Measurements from ENCODE around the gene NBPF1.
A peak's percentile ranks its signal among the peaks of the same experiment; 100 is the strongest.
"Not testable (repeated sequence)": the region's sequence is repeated elsewhere in the genome, so short reads cannot be mapped to it uniquely, and the experiment has no call there.

The NBPF1 gene

DNA sequence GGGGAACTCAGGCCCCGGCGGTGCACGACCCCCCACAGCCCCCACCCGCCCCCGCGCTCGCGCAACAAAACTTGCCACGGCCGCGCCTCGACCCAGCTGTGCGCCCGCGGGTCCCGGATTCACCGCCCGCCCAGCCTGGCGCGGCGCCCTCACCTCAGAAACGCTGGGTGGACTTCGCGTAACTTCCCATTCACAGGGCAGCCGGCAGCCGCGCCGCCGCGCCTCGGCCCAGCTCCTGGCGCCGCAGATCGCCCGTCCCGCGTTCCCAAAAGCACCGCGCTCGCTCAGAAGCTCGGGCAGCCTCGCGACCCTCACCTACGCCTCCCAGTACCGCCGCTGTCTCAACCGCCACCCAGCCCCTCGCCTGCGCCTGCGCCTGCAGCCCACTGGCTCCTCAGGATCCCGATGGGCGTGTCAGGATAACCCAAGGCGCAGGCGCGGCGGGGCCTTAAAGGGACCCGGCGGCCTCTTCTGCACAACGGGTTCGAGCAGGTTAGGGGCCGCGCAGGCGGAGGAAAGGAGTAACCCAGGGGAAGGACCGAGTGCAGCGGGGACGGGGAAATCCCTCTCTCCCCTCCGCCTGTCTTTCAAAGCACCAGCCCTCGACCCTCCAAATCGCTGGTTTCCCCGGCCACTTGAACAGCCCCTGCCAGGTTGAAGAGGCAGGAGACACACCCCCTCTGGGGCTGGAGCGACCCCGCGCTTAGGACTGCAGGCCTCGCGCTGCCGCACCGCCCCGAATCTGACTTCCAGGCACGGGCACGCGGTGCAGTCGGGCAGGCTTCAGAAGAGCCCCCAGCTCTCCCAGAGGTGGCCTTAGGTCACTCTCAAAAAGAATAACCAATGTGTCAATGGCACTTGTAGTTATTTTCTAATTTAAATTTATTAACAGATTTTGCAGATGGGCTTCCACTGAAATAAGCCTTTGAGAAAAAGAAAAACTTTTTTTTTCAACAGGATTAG is at the start of gene NBPF1:
Gene NBPF1, minus strand, starts transcription at position 380 of the 963 bp plus-strand sequence.
- peak; percentile 100 for DNase-seq

GRCh38 chr1:16658234-16658633 is 44.9 kb upstream of the NBPF1 start:
- not testable (repeated sequence) for DNase-seq

DNA sequence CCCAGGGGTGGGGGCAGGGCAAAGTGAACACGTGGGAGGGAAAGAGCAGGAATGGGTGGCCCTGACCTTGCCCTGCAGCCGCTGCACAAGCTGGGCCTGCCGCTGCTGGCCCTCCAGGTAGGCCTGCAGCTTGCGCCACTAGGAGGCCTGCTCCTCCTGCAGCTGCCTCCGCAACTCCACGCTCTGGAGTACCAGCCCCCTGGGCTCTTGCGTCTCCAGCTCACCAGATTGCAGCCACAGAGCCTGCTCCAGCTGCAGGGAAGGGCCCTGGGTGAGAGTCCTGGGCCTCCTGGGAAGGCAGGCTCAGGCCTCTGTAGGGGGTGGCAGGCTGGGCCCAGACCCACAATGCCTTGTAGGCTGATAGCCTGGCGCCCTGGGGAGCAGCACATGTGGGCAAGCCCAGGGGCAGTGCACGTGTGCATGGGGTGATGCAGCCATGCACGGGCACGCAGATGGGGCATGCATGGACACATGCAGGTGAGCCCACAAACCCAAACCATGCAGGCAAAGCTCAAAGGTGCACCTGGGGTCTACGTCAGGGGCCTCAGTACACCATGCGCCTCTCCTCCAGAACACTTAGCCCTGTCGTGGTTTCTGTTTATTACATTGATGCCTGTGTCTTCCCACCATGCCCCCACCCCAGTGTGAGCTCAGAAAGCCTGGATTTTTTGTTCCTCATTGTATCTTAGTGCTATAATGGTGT is 43.8 kb upstream of the NBPF1 start:
- DNase-seq = not testable (repeated sequence)

GRCh38 chr1:16656574-16656973 is 43.2 kb upstream of the NBPF1 start:
- not testable (repeated sequence) for DNase-seq

- DNase-seq = peak; percentile 27
These were observed 38.2 kb upstream of the NBPF1 start for GRCh38 chr1:16651560-16651959.

GRCh38 chr1:16649960-16650359 is 36.6 kb upstream of the NBPF1 start:
- DNase-seq = not testable (repeated sequence)

- DNase-seq = peak; percentile 52
These were observed 36.0 kb upstream of the NBPF1 start for GRCh38 chr1:16649390-16649789.

- not testable (repeated sequence) for DNase-seq
These were observed 35.4 kb upstream of the NBPF1 start for GRCh38 chr1:16648756-16649155.

DNA sequence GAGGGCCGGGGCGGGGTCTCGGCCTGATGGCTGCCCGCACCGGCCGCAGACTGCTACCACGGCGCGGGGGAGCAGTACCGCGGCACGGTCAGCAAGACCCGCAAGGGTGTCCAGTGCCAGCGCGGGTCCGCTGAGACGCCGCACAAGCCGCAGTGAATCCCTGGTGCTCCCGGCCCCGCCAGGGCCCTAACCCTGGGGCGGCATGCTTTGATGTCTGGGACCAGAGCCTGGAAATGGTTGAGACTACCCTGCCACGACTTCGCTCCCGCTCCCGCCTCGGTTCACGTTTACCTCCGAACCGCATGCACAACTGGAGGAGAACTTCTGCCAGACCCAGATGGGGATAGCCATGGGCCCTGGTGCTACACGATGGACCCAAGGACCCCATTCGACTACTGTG is 34.9 kb upstream of the NBPF1 start:
- peak; percentile 45 for DNase-seq

- not testable (repeated sequence) for DNase-seq
These were observed 34.1 kb upstream of the NBPF1 start for GRCh38 chr1:16647179-16648176.

- not testable (repeated sequence) for DNase-seq
These were observed 33.4 kb upstream of the NBPF1 start for GRCh38 chr1:16646716-16647115.

DNA sequence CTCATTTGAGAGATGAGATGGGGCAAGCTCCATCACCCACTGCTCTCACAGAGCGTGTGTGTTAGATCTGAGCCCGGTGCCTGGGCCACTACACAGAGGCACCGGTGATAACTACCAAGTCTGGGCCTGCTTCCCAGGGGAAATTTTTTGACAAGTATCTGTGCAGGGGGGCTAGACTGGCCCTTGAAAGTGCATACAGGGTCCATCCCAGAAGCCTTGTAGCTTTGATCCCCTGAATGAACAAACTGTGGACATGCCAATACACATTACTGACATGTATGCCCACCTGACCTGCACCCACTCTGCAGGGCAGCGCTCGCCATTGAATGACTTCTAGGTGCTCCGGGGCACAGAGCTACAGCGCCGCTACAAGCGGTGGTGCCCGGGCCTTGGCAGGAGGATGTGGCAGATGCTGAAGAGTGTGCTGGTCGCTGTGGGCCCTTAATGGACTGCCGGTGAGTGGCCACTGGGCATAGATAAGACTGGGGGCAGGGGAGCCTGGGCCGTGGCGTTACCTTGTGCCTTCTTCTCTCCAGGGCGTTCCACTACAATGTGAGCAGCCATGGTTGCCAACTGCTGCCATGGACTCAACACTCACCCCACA is 32.8 kb upstream of the NBPF1 start:
- DNase-seq = peak; percentile 47

GRCh38 chr1:16645271-16646060 is 32.1 kb upstream of the NBPF1 start:
- peak; percentile 70 for DNase-seq

- peak; percentile 100 for DNase-seq
These were observed 31.3 kb upstream of the NBPF1 start for GRCh38 chr1:16644482-16645270.

GRCh38 chr1:16644193-16644481 is 30.8 kb upstream of the NBPF1 start:
- no peak for DNase-seq

DNA sequence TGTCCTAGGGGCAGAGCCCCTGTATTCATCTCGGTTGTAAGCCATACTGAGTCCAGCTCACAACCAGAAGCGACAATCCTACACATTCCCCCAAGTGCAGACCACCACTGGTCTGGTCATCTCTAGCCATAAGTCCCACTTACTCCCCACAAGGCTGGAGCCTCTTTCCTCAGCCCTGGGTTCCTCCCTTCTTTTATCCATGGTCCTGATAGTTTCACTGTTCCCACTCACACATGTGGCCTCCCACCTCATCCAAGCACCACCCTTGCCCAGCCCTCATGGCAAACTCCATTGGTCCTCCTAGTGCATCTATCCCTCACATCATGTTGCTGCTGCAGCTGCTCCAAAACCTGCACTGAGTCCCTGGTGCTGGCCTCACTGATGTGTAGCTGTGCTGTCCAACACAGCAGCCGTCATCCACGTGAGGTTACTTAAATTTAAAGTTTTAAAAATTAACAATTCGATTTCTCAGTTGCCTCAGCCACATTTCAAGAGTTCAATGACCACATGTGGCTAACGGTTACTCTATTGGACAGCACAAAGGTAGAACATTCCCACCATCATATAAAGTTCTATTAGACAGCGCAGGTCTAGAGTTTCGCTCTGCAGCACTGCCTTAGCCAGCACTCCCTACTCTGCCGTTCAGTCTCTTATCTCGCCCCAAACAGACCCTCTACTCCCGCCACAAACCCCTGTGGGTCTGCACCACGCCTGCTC is 30.3 kb upstream of the NBPF1 start:
- peak; percentile 71 for DNase-seq

GRCh38 chr1:16643001-16643411 is 29.6 kb upstream of the NBPF1 start:
- peak; percentile 69 for DNase-seq

- DNase-seq = peak; percentile 59
These were observed 28.9 kb upstream of the NBPF1 start for GRCh38 chr1:16642025-16642966.
